GM13976 (cell line): ENCODE data around the gene EPN3.
A peak's percentile ranks its signal among the peaks of the same experiment; 100 is the strongest.

Experiments used
- DNase-seq: peaks from one replicate; pipeline ENCODE4 v3.0.0; 2012; ENCODE audit warnings: low spot score
- CTCF ChIP-seq: IDR thresholded peaks from 2 replicates; pipeline ENCODE4 v1.5.1; 2012; ENCODE audit warnings: borderline replicate concordance, mild to moderate bottlenecking; ENCODE audit not compliant: insufficient read depth; ENCODE audit errors: extremely low read depth, missing control alignments, control extremely low read depth
- in situ Hi-C: fragments of 300-500 bp; cut with MboI; formaldehyde crosslinking; loops from one replicate; pipeline ENCODE4 v1.12.0; 2022; ENCODE audit warnings: low sequenced_read_pairs, mixed read lengths, inconsistent platforms; ENCODE audit not compliant: unreplicated experiment

The EPN3 gene

GRCh38 chr17:50508573-50509460 is 23.7 kb upstream of the EPN3 start:
- DNase-seq, result no peak
- in situ Hi-C loops, result no loop called here
- TF ChIP-seq CTCF, result no peak

GRCh38 chr17:50511058-50511457 is 21.5 kb upstream of the EPN3 start:
- peak; percentile 89 for DNase-seq
- TF ChIP-seq CTCF, result no peak
- in situ Hi-C loops, result no loop called here

GRCh38 chr17:50513495-50513894 is 19.0 kb upstream of the EPN3 start:
- in situ Hi-C loops, result no loop called here
- no peak for TF ChIP-seq CTCF
- DNase-seq, result no peak

GRCh38 chr17:50514388-50514787 is 18.1 kb upstream of the EPN3 start:
- DNase-seq, result no peak
- in situ Hi-C loops, result no loop called here
- TF ChIP-seq CTCF, result no peak

- DNase-seq, result no peak
- no peak for TF ChIP-seq CTCF
- in situ Hi-C loops, result no loop called here
These were observed 17.4 kb upstream of the EPN3 start for GRCh38 chr17:50514936-50515702.

GRCh38 chr17:50517011-50517410 is 15.5 kb upstream of the EPN3 start:
- in situ Hi-C loops, result no loop called here
- no peak for TF ChIP-seq CTCF
- DNase-seq, result no peak
